ENCODE measurements around the gene CLEC1A. TPM values are rescaled to one million over a fixed set of nuclear protein-coding genes. Genes with fewer than 3 reads are reported as not detected.
A peak's percentile ranks its signal among the peaks of the same experiment; 100 is the strongest.

Gene CLEC1A
- total and polyA plus RNA-seq, 12 donors, result 1.2 to 6.6 (median 2.9) TPM

- Histone ChIP-seq H3K27me3 (no peaks in the 10 kb centered on the region), H3K9me3 (no peaks in the 10 kb centered on the region), H3K27ac (peak overlapping the region in 3 of 10 donors; percentile 14 to 72 (median 34)), H3K36me3 (peaks cover 0 to 20% (median 0%) of the 10 kb centered on the region in 9 donors), H3K4me1 (peaks cover 0 to 8% (median 0%) of the 10 kb centered on the region in 9 donors), H3K4me3 (no peak overlapping the region)
- no peak for DNase-seq
- ATAC-seq, result peak in 1 of 8 donors; percentile 53
- TF ChIP-seq, protein P1, sequence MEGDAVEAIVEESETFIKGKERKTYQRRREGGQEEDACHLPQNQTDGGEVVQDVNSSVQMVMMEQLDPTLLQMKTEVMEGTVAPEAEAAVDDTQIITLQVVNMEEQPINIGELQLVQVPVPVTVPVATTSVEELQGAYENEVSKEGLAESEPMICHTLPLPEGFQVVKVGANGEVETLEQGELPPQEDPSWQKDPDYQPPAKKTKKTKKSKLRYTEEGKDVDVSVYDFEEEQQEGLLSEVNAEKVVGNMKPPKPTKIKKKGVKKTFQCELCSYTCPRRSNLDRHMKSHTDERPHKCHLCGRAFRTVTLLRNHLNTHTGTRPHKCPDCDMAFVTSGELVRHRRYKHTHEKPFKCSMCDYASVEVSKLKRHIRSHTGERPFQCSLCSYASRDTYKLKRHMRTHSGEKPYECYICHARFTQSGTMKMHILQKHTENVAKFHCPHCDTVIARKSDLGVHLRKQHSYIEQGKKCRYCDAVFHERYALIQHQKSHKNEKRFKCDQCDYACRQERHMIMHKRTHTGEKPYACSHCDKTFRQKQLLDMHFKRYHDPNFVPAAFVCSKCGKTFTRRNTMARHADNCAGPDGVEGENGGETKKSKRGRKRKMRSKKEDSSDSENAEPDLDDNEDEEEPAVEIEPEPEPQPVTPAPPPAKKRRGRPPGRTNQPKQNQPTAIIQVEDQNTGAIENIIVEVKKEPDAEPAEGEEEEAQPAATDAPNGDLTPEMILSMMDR (IDR thresholded peaks at IDR 0.05), result no peak
- intact Hi-C loops (cut with DNase I), result no loop called here
- 79 to 83% methylated on average over 7 of the region's 7 CpGs for WGBS, 2 donors
Observed at GRCh38 chr12:10121278-10121677, 22.5 kb upstream of the CLEC1A start.

- 76 to 85% methylated on average over 3 of the region's 3 CpGs for WGBS, 2 donors
- ATAC-seq, result no peak
- DNase-seq, result no peak
- Histone ChIP-seq H3K36me3 (peaks cover 0 to 20% (median 0%) of the 10 kb centered on the region in 9 donors), H3K9me3 (no peaks in the 10 kb centered on the region), H3K4me3 (no peak overlapping the region), H3K4me1 (peaks cover 0 to 7% (median 0%) of the 10 kb centered on the region in 9 donors), H3K27ac (peak overlapping the region in 1 of 10 donors; percentile 72), H3K27me3 (no peaks in the 10 kb centered on the region)
- intact Hi-C loops (cut with DNase I), result loop anchor here in 1 of 10 donors (2.0 kb wide), 1 partner anchor 20 kb away; no protein-coding TSS in a partner anchor
- TF ChIP-seq, protein P1 (IDR thresholded peaks at IDR 0.05), result no peak
Observed at GRCh38 chr12:10119066-10119465, 20.3 kb upstream of the CLEC1A start.

DNA sequence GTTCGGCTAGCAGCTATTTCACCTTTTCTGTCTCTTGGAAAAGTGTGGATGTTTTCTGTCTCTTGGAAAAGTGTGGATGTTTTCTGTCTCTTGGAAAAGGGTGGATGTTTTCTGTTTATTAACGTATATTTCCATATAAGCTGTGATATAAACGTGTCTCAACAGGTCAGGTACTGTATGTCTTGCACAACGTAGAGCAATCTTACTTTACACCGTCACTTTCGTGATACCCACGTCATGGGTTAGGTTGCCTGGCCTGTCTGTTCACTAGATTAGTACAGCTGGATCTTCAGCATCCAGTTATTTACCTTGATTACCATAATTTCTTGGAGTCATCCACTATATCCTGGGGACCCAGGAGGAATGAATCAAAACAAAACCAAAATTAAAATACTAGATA, 17.1 kb upstream of the CLEC1A start:
- DNase-seq, result no peak
- peaks cover 0 to 20% (median 0%) of the 10 kb centered on the region in 9 donors for H3K36me3 ChIP-seq
- TF ChIP-seq, protein P1 (IDR thresholded peaks at IDR 0.05), result no peak
- ATAC-seq, result no peak
- H3K27me3 ChIP-seq, result no peaks in the 10 kb centered on the region
- no peak overlapping the region for H3K27ac ChIP-seq
- peaks cover 0 to 7% (median 0%) of the 10 kb centered on the region in 9 donors for H3K4me1 ChIP-seq
- no peak overlapping the region for H3K4me3 ChIP-seq
- peaks cover 0 to 7% (median 0%) of the 10 kb centered on the region in 11 donors for H3K9me3 ChIP-seq
- 89 to 90% methylated on average over 7 of the region's 7 CpGs for WGBS, 2 donors
- intact Hi-C loops (cut with DNase I), result no loop called here

DNA sequence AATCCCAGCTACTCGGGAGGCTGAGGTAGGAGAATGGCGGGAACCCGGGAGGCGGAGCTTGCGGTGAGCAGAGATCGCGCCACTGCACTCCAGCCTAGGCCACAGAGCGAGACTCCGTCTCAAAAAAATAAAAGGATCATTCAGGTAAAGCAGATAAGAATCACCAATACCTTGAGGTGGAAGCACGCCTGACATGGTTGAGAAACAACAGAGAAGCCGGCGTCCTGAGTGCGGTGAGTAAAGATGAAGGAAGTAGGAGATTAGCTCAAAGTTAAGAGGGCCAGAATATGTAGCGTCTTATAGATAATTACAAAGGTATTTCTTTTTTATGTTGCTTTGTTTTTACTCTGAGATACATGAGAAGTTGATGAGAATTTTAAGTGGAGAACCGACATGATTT, 16.5 kb upstream of the CLEC1A start:
- DNase-seq (no peak), ATAC-seq (no peak)
- Histone ChIP-seq H3K9me3 (peaks cover 0 to 7% (median 0%) of the 10 kb centered on the region in 11 donors), H3K4me1 (peaks cover 0 to 5% (median 0%) of the 10 kb centered on the region in 9 donors), H3K36me3 (peaks cover 0 to 20% (median 0%) of the 10 kb centered on the region in 9 donors), H3K27ac (no peak overlapping the region), H3K4me3 (no peak overlapping the region), H3K27me3 (no peaks in the 10 kb centered on the region)
- WGBS, 2 donors, result 88 to 93% methylated on average over 15 of the region's 15 CpGs
- TF ChIP-seq, protein P1 (IDR thresholded peaks at IDR 0.05), result no peak
- intact Hi-C loops (cut with DNase I), result no loop called here

All from heart right ventricle (tissue), 16 donors.